Type B pancreatic cell (in vitro differentiated cells): ENCODE measurements around the gene EGFL7. TPM values are rescaled to one million over a fixed set of nuclear protein-coding genes. Genes with fewer than 3 reads are reported as not detected.

Source experiments
- DNase-seq: peaks from one replicate; pipeline ENCODE4 v3.0.0; 2021; ENCODE audit warnings: mixed read lengths; ENCODE audit not compliant: unreplicated experiment; ENCODE audit errors: extremely low spot score
- H3K27ac Mint-ChIP-seq: 2 replicates; pipeline ENCODE4 v1.8.0; 2021; ENCODE audit warnings: mild to moderate bottlenecking, mixed read lengths
- H3K27me3 Mint-ChIP-seq: 2 replicates; pipeline ENCODE4 v1.8.0; 2021; ENCODE audit warnings: mixed read lengths
- H3K36me3 Mint-ChIP-seq: 2 replicates; pipeline ENCODE4 v1.8.0; 2021; ENCODE audit warnings: mixed read lengths
- H3K4me1 Mint-ChIP-seq: one replicate; pipeline ENCODE4 v1.8.0; 2021; ENCODE audit warnings: mixed read lengths; ENCODE audit not compliant: unreplicated experiment
- H3K4me3 Mint-ChIP-seq: 2 replicates; pipeline ENCODE4 v1.8.0; 2021; ENCODE audit warnings: mild to moderate bottlenecking, mixed read lengths
- H3K9me3 Mint-ChIP-seq: 2 replicates; pipeline ENCODE4 v1.8.0; 2021; ENCODE audit warnings: mixed read lengths
- total RNA-seq: library from RNA; stranded (reverse); gene quantifications from 2 replicates; pipeline ENCODE4 v1.2.1, GENCODE V29; 2021; ENCODE audit warnings: low replicate concordance
- TF ChIP-seq, protein P1 (sequence below): fragments of 200-600 bp; sonication (generic); conservative IDR thresholded peaks from 2 replicates; pipeline ENCODE4 v1.5.0; 2021; ENCODE audit warnings: antibody characterized with exemption, mild to moderate bottlenecking

Gene EGFL7
- total RNA-seq, 1 donor from 2014 or later = 20.7 TPM

DNA sequence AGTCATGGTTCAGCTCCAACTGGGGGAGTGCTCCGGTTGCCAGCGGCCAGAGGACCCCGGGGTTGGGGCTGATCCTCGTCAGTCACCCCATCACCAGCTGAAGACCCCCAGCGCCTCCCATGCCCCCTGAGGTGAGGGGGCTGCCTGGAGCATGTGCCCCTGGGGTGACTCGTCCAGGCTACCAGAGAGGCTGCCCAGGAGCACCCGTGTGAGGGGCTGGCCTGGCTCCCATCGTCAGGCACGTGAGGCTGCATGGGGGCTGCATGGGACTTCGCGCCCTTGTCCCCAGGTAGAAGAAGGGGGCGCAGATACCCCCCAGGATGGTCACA, 46.4 kb upstream of the EGFL7 start:
- Mint-ChIP-seq H3K27ac (no peak overlapping the region), H3K4me1 (peaks cover 14% of the 10 kb centered on the region), H3K36me3 (no peaks in the 10 kb centered on the region), H3K27me3 (no peaks in the 10 kb centered on the region), H3K9me3 (no peaks in the 10 kb centered on the region), H3K4me3 (no peak overlapping the region)
- no peak for DNase-seq
- TF ChIP-seq, protein P1, sequence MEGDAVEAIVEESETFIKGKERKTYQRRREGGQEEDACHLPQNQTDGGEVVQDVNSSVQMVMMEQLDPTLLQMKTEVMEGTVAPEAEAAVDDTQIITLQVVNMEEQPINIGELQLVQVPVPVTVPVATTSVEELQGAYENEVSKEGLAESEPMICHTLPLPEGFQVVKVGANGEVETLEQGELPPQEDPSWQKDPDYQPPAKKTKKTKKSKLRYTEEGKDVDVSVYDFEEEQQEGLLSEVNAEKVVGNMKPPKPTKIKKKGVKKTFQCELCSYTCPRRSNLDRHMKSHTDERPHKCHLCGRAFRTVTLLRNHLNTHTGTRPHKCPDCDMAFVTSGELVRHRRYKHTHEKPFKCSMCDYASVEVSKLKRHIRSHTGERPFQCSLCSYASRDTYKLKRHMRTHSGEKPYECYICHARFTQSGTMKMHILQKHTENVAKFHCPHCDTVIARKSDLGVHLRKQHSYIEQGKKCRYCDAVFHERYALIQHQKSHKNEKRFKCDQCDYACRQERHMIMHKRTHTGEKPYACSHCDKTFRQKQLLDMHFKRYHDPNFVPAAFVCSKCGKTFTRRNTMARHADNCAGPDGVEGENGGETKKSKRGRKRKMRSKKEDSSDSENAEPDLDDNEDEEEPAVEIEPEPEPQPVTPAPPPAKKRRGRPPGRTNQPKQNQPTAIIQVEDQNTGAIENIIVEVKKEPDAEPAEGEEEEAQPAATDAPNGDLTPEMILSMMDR = no peak

DNA sequence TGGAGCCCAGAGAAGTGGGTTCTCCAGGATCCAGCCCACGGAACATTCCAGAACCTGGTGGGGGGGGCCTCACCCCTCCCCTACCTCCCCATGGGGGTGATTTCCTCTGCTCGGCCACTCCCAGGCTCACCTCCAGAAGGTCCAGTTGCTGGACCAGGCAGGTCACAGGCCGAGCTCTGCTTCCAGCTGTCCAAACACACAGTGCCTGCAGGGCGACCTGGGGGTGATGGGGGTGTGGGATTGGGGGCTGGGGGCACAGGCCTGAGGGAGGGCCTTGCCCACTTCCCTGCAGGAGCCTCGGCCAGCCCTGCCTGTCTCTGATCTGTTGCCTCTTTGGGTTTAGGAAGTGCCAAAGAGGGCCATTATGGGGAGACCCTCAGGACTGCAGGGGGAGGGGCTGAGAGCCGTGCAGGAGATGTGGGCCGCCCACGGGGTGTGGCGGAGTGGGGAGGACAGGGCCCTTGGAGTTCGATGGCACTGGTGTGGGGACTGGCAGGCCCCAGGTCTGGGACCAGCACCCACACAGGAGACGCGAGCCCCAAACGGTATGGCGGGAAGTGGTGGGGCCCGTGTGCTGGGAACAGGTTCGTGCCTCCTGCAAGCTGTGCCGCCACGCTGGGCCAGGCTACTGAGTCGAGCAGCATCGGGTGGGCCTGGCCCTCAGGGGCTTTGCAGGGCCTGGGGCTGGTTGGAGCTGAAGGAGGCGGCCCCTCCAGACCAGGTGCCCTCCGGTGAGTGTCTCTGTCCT, 45.6 kb upstream of the EGFL7 start:
- peaks cover 14% of the 10 kb centered on the region for H3K4me1 Mint-ChIP-seq
- TF ChIP-seq, protein P1 = no peak
- H3K4me3 Mint-ChIP-seq = no peak overlapping the region
- H3K27me3 Mint-ChIP-seq = no peaks in the 10 kb centered on the region
- no peaks in the 10 kb centered on the region for H3K9me3 Mint-ChIP-seq
- H3K36me3 Mint-ChIP-seq = no peaks in the 10 kb centered on the region
- H3K27ac Mint-ChIP-seq = no peak overlapping the region
- DNase-seq = no peak

DNA sequence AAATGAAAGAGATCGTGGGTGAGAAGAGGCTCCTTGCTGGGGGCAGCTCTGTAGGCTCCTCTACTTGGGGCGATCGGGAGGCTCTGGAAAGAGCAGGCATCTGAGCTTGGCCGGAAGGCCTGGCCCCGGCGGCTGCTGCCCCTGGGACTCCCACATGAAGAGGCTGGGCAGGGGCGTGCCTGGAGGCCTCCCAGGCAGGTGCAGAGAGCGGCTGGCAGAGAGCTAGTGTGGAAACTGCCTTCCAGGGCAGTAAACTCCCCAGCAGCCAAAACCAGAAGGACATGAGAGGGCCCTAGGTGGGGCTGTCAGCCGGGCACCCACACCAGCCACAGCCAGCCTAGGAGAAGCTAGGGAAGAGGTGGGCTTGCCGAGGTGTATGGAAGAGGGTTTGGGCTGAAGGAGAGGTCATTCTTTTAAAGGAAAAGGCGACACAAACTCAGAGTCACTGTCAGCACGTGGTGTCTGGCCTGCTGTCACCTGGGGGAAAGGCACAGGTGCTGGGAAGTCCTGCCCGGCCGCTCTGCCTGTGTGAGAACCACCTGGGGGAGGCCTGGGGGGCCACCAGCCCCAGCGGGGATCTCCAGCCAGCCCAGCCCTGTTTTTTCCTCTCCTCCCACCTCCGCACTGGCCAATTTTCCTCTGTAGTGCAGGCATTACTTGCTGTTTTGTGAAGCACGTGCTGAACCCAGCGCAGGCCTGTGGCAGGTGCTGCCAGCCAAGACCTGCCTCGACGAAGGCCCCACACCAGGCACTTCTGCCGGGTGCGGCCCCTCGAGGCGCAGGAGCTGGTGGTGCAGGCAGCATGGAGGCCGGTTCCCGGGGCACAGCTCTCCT, 44.8 kb upstream of the EGFL7 start:
- DNase-seq = no peak
- no peaks in the 10 kb centered on the region for H3K36me3 Mint-ChIP-seq
- no peaks in the 10 kb centered on the region for H3K9me3 Mint-ChIP-seq
- TF ChIP-seq, protein P1 = no peak
- H3K4me3 Mint-ChIP-seq = no peak overlapping the region
- H3K4me1 Mint-ChIP-seq = peaks cover 9% of the 10 kb centered on the region
- H3K27me3 Mint-ChIP-seq = no peaks in the 10 kb centered on the region
- H3K27ac Mint-ChIP-seq = no peak overlapping the region

DNA sequence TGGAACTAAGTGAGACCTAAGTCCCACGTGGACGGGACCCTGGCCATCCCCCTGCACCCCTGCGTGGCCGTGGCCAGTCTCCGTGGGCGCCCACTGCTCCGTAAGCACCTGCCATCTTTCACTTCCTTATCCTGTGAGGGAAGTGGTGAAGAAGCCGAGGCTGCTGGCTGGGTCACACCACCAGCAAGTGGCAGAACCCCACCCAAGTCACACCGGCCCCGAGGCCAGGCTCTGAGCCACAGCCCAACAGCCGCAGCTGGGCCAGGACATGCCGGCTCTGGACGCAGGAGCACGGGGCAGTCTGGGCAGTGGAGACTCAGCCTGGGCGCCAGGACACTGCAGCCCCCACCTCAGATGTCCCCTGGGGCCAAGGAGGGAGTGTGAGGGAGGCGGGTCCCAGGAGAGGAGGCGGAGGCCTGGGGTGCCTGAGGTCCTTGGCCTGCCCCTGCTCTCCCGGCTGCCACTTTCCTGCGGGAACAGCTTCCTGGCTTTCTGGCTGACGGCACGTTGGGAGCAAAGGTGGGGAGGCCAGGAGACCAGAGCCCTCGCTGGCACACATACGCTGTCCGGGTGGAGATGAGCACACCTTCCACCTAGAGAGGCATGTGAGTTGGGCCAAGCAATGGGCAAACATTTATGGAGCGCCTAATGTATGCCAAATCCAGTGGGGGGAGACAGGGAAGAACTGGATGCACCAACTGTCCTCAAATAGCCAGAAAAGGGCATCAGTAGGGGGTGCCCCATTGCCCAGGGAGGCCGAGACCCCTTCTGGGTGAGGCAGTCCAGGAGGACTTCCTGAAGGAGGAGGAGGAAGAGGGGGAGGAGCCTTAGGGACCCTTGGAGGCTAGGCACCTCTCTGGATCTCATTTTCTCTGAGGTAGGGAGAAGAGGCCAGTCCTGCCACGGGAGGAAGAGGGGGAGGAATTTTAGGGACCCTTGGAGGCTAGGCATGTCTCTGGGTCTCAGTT, 43.9 kb upstream of the EGFL7 start:
- Mint-ChIP-seq H3K4me1 (peaks cover 9% of the 10 kb centered on the region), H3K4me3 (no peak overlapping the region), H3K36me3 (no peaks in the 10 kb centered on the region), H3K9me3 (no peaks in the 10 kb centered on the region), H3K27ac (no peak overlapping the region), H3K27me3 (no peaks in the 10 kb centered on the region)
- DNase-seq = no peak
- TF ChIP-seq, protein P1 = no peak

DNA sequence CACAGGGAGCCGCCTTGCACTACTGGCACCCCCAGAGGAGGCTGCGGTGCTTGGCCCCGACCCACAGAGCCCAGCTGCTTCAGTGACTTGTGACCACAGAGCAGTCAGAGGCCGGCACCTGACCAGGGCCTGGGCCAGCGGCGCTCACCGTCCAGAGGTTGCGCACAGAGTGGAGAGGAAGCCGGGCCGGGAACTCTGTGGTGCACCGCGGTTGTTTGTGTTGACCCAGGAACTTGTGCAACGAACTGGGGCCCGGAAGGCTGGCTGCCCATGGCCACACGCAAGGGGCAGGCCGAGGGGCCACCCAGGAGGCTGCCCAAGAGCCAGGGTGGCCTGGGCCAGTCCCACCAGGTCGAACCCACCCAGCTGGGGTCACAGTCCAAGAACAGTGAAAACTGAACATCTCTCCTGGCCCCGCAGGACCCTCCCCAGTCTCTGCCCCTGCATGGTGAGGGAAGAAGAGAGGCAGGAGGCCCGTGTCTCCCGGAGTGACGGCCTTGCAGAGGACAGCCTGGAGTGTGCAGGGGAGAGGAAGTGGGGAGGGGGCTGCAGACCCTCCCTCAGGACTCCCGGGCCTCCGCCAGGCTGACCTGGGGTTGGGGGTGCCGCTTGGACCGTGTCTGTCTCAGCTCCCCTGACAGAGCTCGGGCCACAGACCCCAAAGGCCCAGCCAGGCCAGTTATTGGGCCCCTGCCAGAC, 42.8 kb upstream of the EGFL7 start:
- TF ChIP-seq, protein P1 = no peak
- no peaks in the 10 kb centered on the region for H3K36me3 Mint-ChIP-seq
- peaks cover 9% of the 10 kb centered on the region for H3K4me1 Mint-ChIP-seq
- DNase-seq = no peak
- H3K9me3 Mint-ChIP-seq = no peaks in the 10 kb centered on the region
- no peak overlapping the region for H3K27ac Mint-ChIP-seq
- H3K27me3 Mint-ChIP-seq = no peaks in the 10 kb centered on the region
- H3K4me3 Mint-ChIP-seq = no peak overlapping the region
